Activated CD4-positive, alpha-beta T cell treated with anti-CD3 and anti-CD28 coated beads for 36 hours (primary cell): ENCODE measurements around the gene POU2AF1. TPM values are rescaled to one million over a fixed set of nuclear protein-coding genes. Genes with fewer than 3 reads are reported as not detected.

ENCODE experiments used
- ATAC-seq: fragments of 200-7000 bp; cut with Tn5 transposase; one replicate; pipeline ENCODE4 v1.10.0; 2021; ENCODE audit warnings: mild to moderate bottlenecking, moderate library complexity
- CTCF ChIA-PET: fragments of 350-600 bp; sonication (Branson Sonifier 250); formaldehyde crosslinking; loops from one replicate; lab custom pipeline; 2021; ENCODE audit warnings: antibody characterized with exemption; lab: Charles Lee
- POLR2A ChIA-PET: fragments of 350-600 bp; sonication (Branson Sonifier 250); formaldehyde crosslinking; loops from one replicate; lab custom pipeline; 2021; ENCODE audit warnings: antibody characterized with exemption, inconsistent platforms; lab: Charles Lee
- DNase-seq: peaks from one replicate; pipeline ENCODE4 v3.0.0-alpha.2; 2020
- H3K27ac Mint-ChIP-seq: one replicate; pipeline ENCODE4 v1.8.0; 2021; ENCODE audit warnings: mixed read lengths
- H3K27me3 Mint-ChIP-seq: one replicate; pipeline ENCODE4 v1.8.0; 2021; ENCODE audit warnings: mixed read lengths
- H3K36me3 Mint-ChIP-seq: one replicate; pipeline ENCODE4 v1.8.0; 2021; ENCODE audit warnings: low read depth, mixed read lengths
- H3K4me1 Mint-ChIP-seq: one replicate; pipeline ENCODE4 v1.8.0; 2021; ENCODE audit warnings: mixed read lengths
- H3K4me3 Mint-ChIP-seq: one replicate; pipeline ENCODE4 v1.8.0; 2021; ENCODE audit warnings: mild to moderate bottlenecking, moderate library complexity, mixed read lengths
- H3K9me3 Mint-ChIP-seq: one replicate; pipeline ENCODE4 v1.8.0; 2021; ENCODE audit warnings: low read depth, mixed read lengths
- intact Hi-C, 2 experiments: fragments of 100-400 bp; cut with DNase I in 1 of 2; cut with micrococcal nuclease in 1 of 2; formaldehyde crosslinking; loops; one replicate each; pipeline versions ENCODE4 v1.14.2 to v1.15.1; 2022 to 2024; cut with DNase I, micrococcal nuclease
- total RNA-seq, 2 experiments: library from RNA; stranded (reverse); gene quantifications; one replicate each; pipeline ENCODE4 v1.2.3, GENCODE V29; 2021

Gene POU2AF1
- total RNA-seq, 2 experiments from 2014 or later, result 9.6 to 10.0 TPM

GRCh38 chr11:111370270-111370901, 8.7 kb downstream of the POU2AF1 start:
- CTCF ChIA-PET, result interaction anchor here (1.9 to 2.6 kb wide), 2 partner anchors 12 to 58 kb away, joined by 7 to 9 read pairs; no protein-coding TSS in a partner anchor
- H3K27ac Mint-ChIP-seq, result peak overlapping the region; percentile 14
- DNase-seq (no peak), ATAC-seq (no peak)
- no peaks in the 10 kb centered on the region for H3K36me3 Mint-ChIP-seq
- peaks cover 27% of the 10 kb centered on the region for H3K4me1 Mint-ChIP-seq
- no peak overlapping the region for H3K4me3 Mint-ChIP-seq
- no peaks in the 10 kb centered on the region for H3K27me3 Mint-ChIP-seq
- intact Hi-C loops, result loop anchor here in 1 of 2 experiments (10.0 kb wide), 2 partner anchors 394 to 1276 kb away; partner anchors contain the start of genes PPP2R1B and ZC3H12C
- POLR2A ChIA-PET, result interaction anchor here (0.6 kb wide), 1 partner anchor 150 kb away, joined by 3 read pairs; no protein-coding TSS in a partner anchor
- no peaks in the 10 kb centered on the region for H3K9me3 Mint-ChIP-seq

- ChIA-PET CTCF (interaction anchor here (0.6 to 1.4 kb wide), 6 partner anchors 38 to 564 kb away, joined by 3 to 5 read pairs (median 3); no protein-coding TSS in a partner anchor), POLR2A (no interaction called here)
- Mint-ChIP-seq H3K4me1 (peaks cover 25% of the 10 kb centered on the region), H3K4me3 (no peak overlapping the region), H3K36me3 (no peaks in the 10 kb centered on the region), H3K27ac (no peak overlapping the region), H3K27me3 (no peaks in the 10 kb centered on the region), H3K9me3 (no peaks in the 10 kb centered on the region)
- ATAC-seq (no peak), DNase-seq (no peak)
- intact Hi-C loops, result no loop called here
Measured at GRCh38 chr11:111368285-111368560, 10.9 kb downstream of the POU2AF1 start.

DNA sequence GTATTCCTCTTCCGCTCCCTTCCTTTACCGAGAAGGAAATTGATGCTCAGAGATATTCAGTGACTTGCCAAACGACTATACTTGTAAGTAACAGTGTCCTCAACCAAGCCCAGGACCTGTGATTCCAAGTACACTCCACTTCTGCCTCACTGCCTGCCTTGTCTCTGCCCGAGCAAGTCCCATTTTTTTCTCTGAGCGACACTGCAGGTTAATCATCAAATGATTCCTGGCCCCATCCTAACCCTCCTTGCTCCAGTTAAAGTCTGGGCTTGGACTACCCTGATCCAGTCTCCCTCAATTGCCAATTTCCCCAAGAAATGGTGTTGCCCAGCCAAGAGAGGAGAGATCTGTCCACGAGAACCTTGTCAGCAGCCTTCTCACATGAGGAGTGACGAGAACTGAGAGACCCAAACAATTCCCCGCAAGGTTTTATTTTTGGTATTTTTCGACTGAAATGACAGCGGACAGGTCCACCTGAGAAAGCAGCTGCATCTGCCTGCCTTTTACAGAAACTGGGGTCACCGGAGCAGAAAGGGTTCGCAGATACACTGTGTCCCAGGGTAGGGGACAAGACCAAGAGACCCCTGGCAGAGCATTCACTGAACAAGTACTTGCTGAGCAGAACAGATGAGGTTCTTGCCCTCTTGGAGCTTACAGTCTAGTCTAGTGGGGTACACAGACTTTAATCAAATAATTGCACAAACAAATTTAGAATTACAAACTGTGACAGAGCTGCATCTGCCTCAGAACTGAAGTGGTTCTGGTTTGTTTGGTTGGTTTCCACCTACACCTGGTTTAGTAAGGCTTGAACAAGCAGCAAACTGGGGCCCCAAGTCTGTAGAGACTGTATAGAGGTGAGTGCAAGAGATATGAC, 11.4 kb downstream of the POU2AF1 start:
- no peak for ATAC-seq
- ChIA-PET CTCF (interaction anchor here (0.7 to 1.4 kb wide), 5 partner anchors 38 to 319 kb away, joined by 3 to 5 read pairs (median 3); no protein-coding TSS in a partner anchor), POLR2A (no interaction called here)
- Mint-ChIP-seq H3K4me1 (peaks cover 20% of the 10 kb centered on the region), H3K4me3 (no peak overlapping the region), H3K27me3 (no peaks in the 10 kb centered on the region), H3K36me3 (no peaks in the 10 kb centered on the region), H3K9me3 (no peaks in the 10 kb centered on the region), H3K27ac (no peak overlapping the region)
- no peak for DNase-seq
- intact Hi-C loops, result no loop called here

- no peak overlapping the region for H3K27ac Mint-ChIP-seq
- no peaks in the 10 kb centered on the region for H3K36me3 Mint-ChIP-seq
Measured at GRCh38 chr11:111366560-111367410, 12.3 kb downstream of the POU2AF1 start.

GRCh38 chr11:111365722-111366559, 13.1 kb downstream of the POU2AF1 start:
- intact Hi-C loops, result no loop called here
- ATAC-seq, result no peak
- Mint-ChIP-seq H3K9me3 (no peaks in the 10 kb centered on the region), H3K27me3 (no peaks in the 10 kb centered on the region), H3K36me3 (no peaks in the 10 kb centered on the region), H3K4me1 (peaks cover 6% of the 10 kb centered on the region), H3K4me3 (no peak overlapping the region), H3K27ac (no peak overlapping the region)
- ChIA-PET CTCF (interaction anchor here (0.7 to 1.0 kb wide), 2 partner anchors 11 to 63 kb away, joined by 3 read pairs; no protein-coding TSS in a partner anchor), POLR2A (no interaction called here)
- no peak for DNase-seq

More at GRCh38 chr11:111366560-111367410, 12.3 kb downstream of the POU2AF1 start:
- no peaks in the 10 kb centered on the region for H3K27me3 Mint-ChIP-seq
- intact Hi-C loops, result no loop called here
- CTCF ChIA-PET, result no interaction called here
- H3K4me1 Mint-ChIP-seq, result peaks cover 14% of the 10 kb centered on the region
- H3K9me3 Mint-ChIP-seq, result no peaks in the 10 kb centered on the region
- no peak for DNase-seq
- POLR2A ChIA-PET, result no interaction called here
- no peak overlapping the region for H3K4me3 Mint-ChIP-seq
- ATAC-seq, result no peak

- Mint-ChIP-seq H3K36me3 (no peaks in the 10 kb centered on the region), H3K4me1 (peaks cover 2% of the 10 kb centered on the region), H3K27ac (no peak overlapping the region), H3K9me3 (no peaks in the 10 kb centered on the region), H3K27me3 (no peaks in the 10 kb centered on the region), H3K4me3 (no peak overlapping the region)
- ChIA-PET CTCF (interaction anchor here (1.0 kb wide), 1 partner anchor 13 kb away, joined by 3 read pairs; no protein-coding TSS in a partner anchor), POLR2A (no interaction called here)
- intact Hi-C loops, result no loop called here
- ATAC-seq, result no peak
- no peak for DNase-seq
Measured at GRCh38 chr11:111364503-111364902, 14.6 kb downstream of the POU2AF1 start.

- H3K36me3 Mint-ChIP-seq, result no peaks in the 10 kb centered on the region
- H3K9me3 Mint-ChIP-seq, result no peaks in the 10 kb centered on the region
- ChIA-PET CTCF (no interaction called here), POLR2A (no interaction called here)
- ATAC-seq (no peak), DNase-seq (no peak)
- intact Hi-C loops, result no loop called here
- H3K27ac Mint-ChIP-seq, result no peak overlapping the region
- no peak overlapping the region for H3K4me3 Mint-ChIP-seq
- H3K27me3 Mint-ChIP-seq, result no peaks in the 10 kb centered on the region
- H3K4me1 Mint-ChIP-seq, result peaks cover 2% of the 10 kb centered on the region
Measured at GRCh38 chr11:111363985-111364384, 15.1 kb downstream of the POU2AF1 start.

DNA sequence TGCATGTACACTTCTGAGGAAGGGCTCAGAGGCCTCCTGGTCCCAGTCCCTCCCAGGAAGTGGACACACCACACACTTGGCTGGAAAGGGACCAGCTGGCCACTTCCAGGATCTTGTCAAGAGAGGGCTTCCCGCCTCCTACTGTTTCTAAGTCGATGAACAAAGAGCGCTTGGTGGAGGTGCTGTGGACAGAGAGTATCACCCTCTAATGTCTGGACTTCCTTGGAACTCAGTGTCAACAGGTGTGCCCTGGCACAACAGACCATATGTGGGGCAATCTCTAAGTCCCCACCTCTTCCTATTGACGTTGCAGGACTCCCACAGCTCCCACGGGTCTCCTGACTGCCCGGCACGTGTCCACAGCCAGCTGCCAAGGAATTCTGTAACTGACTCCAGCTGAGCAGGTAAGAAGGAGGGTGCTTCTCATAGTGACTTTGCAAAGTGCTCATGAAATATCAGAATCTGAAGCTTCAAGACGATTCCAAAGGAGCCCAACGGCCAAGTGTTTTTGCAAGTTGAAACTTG, 16.1 kb downstream of the POU2AF1 start:
- Mint-ChIP-seq H3K27me3 (no peaks in the 10 kb centered on the region), H3K4me3 (no peak overlapping the region), H3K4me1 (peaks cover 2% of the 10 kb centered on the region), H3K36me3 (no peaks in the 10 kb centered on the region), H3K9me3 (no peaks in the 10 kb centered on the region), H3K27ac (no peak overlapping the region)
- ChIA-PET POLR2A (no interaction called here), CTCF (interaction anchor here (0.6 to 0.8 kb wide), 2 partner anchors 78 to 90 kb away, joined by 3 read pairs; no protein-coding TSS in a partner anchor)
- intact Hi-C loops, result no loop called here
- no peak for ATAC-seq
- no peak for DNase-seq

- DNase-seq, result no peak
- ATAC-seq, result no peak
- no peaks in the 10 kb centered on the region for H3K36me3 Mint-ChIP-seq
- H3K4me3 Mint-ChIP-seq, result no peak overlapping the region
- H3K27me3 Mint-ChIP-seq, result no peaks in the 10 kb centered on the region
- ChIA-PET POLR2A (no interaction called here), CTCF (interaction anchor here (0.9 kb wide), 1 partner anchor 66 kb away, joined by 7 read pairs; no protein-coding TSS in a partner anchor)
- H3K4me1 Mint-ChIP-seq, result peaks cover 2% of the 10 kb centered on the region
- intact Hi-C loops, result no loop called here
- no peak overlapping the region for H3K27ac Mint-ChIP-seq
- H3K9me3 Mint-ChIP-seq, result no peaks in the 10 kb centered on the region
Measured at GRCh38 chr11:111361874-111362273, 17.2 kb downstream of the POU2AF1 start.

DNA sequence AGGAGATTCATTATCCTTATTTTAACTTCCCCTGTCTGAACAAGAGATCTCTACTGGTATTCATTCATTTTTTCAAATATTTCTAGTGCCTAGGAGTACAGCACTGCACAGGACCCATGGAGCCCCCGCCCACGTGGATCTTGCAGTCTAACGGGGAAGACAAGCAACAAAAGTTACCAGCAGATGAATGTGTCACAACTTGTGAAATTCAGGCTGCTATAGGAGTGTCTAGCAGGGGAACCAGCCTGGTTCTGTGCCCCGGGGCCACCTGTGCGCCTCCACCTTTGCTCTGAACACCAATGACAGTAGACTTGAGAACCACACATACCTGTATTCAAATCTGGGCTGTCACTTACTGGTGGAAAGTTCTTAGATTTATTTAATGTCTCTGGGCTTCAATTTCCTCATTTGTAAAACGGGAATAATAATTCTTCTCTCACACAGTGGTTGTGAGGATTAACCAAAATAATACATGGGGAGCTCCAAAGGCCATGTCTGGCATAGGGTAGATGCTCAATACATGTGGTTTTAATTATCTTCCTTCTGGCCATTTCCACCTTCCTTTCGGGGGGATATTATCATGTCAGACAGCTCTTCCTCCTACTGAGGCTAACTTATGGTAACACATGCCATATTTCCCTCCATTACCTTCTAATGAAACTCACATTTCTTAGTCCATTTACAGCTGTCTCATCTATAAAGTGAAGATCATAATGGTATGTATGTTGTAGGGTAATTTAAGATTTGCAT, 17.8 kb downstream of the POU2AF1 start:
- CTCF ChIA-PET, result interaction anchor here (0.9 kb wide), 1 partner anchor 67 kb away, joined by 7 read pairs; no protein-coding TSS in a partner anchor
- H3K27ac Mint-ChIP-seq, result no peak overlapping the region
- no peak overlapping the region for H3K4me3 Mint-ChIP-seq
- no peaks in the 10 kb centered on the region for H3K27me3 Mint-ChIP-seq
- intact Hi-C loops, result no loop called here
- H3K36me3 Mint-ChIP-seq, result no peaks in the 10 kb centered on the region
- no peak for ATAC-seq
- peaks cover 2% of the 10 kb centered on the region for H3K4me1 Mint-ChIP-seq
- DNase-seq, result no peak
- no peaks in the 10 kb centered on the region for H3K9me3 Mint-ChIP-seq
- POLR2A ChIA-PET, result no interaction called here
